Epithelial cell of proximal tubule (primary cell): ENCODE measurements around the gene PPA1. TPM values are rescaled to one million over a fixed set of nuclear protein-coding genes. Genes with fewer than 3 reads are reported as not detected.

ENCODE experiments used
- DNase-seq: peaks from one replicate; pipeline ENCODE4 v3.0.0-alpha.2; 2011; ENCODE audit warnings: low read depth
- H3K4me3 ChIP-seq: 2 replicates; pipeline ENCODE4 v1.5.1; 2011; ENCODE audit warnings: low read depth, mild to moderate bottlenecking, low read length
- CTCF ChIP-seq: conservative IDR thresholded peaks from 2 replicates; pipeline ENCODE4 v1.5.1; 2012; ENCODE audit warnings: low read depth, mild to moderate bottlenecking, low read length
- total RNA-seq: library from RNA; depleted of rRNA; stranded (reverse); fragments of >200 nt; gene quantifications from 2 replicates; pipeline ENCODE4 v1.2.3, GENCODE V29; 2015

PPA1 gene
- total RNA-seq, 1 donor from 2014 or later: 245 TPM

- no peak overlapping the region for H3K4me3 ChIP-seq
- no peak for DNase-seq
- no peak for TF ChIP-seq CTCF
These were observed 39.0 kb upstream of the PPA1 start for GRCh38 chr10:70271996-70272924.

GRCh38 chr10:70270952-70271351 lies 37.7 kb upstream of the PPA1 start:
- no peak for DNase-seq
- H3K4me3 ChIP-seq: no peak overlapping the region
- no peak for TF ChIP-seq CTCF

GRCh38 chr10:70269741-70270140 lies 36.5 kb upstream of the PPA1 start:
- DNase-seq: no peak
- H3K4me3 ChIP-seq: no peak overlapping the region
- TF ChIP-seq CTCF: no peak

GRCh38 chr10:70268376-70268775 lies 35.1 kb upstream of the PPA1 start:
- no peak for TF ChIP-seq CTCF
- DNase-seq: no peak
- H3K4me3 ChIP-seq: no peak overlapping the region

GRCh38 chr10:70267161-70267933 lies 34.1 kb upstream of the PPA1 start:
- DNase-seq: peak; percentile 76
- peak; percentile 37 for TF ChIP-seq CTCF
- H3K4me3 ChIP-seq: no peak overlapping the region

- no peak overlapping the region for H3K4me3 ChIP-seq
- DNase-seq: no peak
- no peak for TF ChIP-seq CTCF
These were observed 33.5 kb upstream of the PPA1 start for GRCh38 chr10:70266701-70267100.
